Activated CD8-positive, alpha-beta memory T cell treated with anti-CD3 and anti-CD28 coated beads for 4 hours (primary cell): Measurements from ENCODE around the gene LRRK2.
"Not testable (repeated sequence)": the region's sequence is repeated elsewhere in the genome, so short reads cannot be mapped to it uniquely, and the experiment has no call there.

Source experiments
- DNase-seq, 2 donors: peaks; one replicate each; pipeline ENCODE4 v3.0.0-alpha.2; 2020; ENCODE audit warnings: low read depth in 2 of 2

The LRRK2 gene

DNA sequence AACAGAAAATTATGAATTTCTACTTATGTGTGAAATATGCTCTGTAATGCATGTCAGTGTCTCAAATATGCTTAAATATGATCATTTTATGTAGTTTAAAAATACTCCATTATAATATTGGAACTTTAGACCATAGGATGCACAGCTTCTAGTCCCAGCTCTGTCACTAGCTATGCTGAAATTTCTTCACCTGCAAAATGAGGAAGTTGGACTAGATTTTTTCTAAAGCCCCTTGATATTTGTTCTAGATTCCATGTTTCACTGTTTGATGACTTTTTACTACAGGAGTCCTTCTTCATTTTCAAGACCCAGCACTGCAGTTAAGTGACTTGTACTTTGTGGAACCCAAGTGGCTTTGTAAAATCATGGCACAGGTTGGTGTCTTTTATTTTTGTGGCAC lies 90.1 kb downstream of the LRRK2 start:
- no peak for DNase-seq

DNA sequence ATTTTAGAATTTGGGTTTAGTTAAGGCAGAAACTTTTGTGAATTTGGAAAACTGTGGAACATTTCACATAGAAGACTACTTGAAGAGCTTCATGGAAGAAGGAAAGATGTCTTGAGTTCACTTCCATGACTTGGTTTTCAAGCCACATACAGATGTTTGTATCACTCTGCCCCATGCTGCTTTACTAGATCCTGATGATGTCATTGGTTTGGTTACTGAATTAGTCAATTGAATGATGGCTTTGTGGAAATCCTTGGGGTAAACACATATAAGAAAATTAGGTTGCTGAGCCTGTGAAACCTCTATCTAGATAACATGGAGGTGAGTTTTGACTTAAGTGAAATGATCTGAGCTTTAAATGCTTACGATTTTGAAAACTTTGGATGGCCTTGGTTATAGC lies 90.6 kb downstream of the LRRK2 start:
- no peak for DNase-seq

DNA sequence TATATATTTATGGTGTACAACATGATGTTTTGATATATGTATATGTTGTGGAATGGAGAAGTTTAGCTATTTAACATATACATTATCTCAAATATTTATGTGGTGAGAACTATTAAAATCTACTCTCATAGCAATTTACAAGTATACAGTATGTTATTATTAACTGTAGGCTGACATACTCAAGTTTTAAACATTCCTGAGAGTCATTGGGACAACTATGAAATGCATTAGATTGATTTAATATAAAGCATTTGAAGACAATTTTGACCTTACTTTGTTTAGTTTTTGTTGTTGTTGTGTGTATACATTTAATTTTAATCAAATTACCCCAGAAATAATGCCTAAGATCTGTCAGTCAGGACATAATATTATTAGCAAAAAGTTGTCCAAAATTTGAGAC lies 99.5 kb downstream of the LRRK2 start:
- no peak for DNase-seq

DNA sequence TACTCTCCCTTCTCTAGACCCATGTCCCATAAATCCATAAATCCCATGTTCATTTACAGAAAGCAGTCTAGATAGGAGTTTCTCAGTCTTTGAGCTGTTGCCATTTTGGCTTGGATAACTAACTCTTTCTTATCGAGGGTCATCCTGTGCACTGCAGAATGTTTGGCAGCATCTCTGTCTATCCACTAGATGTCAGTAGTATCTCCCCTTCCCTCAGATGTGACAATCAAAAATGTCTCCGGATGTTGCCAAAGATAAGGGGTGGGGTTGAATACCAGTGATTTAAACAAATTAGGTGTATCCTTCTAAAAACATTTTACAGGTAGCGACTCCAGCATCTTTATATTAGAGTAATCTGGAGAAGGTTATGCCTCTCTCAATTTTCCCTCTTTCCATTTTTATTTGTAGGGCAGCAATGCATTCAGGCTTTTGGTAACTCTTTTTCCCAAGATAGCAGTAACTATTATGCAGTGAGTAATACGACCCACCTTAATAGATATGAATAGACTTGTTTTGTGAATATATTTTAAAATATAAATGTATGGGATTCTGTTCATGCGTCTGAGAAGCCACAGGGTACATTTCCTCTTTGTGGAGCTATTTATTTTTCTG lies 100.7 kb downstream of the LRRK2 start:
- DNase-seq: no peak

DNA sequence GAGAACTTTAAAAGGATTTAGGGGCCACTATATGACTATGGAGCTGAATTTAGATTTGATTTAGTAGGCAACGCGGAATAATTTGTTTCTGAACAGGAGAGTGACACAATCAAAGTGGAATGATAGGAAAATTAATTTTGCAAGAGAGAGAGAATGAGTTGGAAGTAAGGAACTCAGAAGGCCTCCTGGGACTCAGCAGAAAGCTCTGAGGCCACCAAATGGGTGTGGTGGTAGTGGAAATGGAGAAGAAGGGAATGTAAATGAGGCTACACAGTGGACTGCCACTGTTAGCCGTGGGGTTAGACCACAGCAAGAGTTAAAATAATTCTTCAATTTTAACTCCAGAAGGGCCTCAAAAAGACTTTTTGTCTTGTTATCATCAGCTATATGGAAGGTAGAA lies 102.7 kb downstream of the LRRK2 start:
- no peak for DNase-seq

DNA sequence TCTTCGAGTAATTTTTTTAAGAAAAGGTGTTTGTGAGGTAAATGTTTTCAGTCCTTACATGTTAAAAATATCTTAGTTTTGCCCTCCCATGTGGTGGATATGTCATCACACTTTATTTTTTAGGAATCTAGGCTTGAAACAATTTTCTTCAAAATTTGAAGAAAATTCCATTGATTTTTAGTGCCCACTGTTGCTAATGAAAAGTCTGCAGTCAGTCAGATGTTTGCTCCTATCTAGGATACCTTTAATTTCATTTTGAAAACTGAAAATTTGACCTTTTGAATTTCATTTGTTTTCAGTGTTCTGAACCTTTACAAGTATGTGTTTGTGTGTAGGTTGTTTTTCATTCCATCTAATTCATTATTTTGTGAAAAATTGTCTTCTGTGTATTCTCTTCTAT lies 105.4 kb downstream of the LRRK2 start:
- DNase-seq: no peak

DNA sequence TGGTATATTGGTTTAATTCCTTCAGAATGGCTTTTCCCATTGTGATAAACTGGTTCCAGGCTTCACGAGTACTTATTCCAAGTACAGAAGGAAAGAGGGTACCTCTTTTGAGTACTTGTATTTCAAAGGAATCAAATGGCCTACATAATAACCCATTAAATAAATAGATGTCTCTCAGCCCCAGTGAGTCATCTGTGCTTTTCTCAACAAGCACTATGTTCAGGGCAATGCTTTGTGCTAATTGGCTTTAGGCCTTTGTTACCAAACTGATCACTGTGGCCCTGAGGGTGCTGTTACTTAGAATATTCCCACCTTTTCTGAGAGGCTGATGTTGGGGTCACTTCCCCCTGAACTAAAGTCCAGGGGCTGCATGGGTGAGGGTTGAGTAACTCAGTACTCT lies 107.1 kb downstream of the LRRK2 start:
- DNase-seq: no peak

DNA sequence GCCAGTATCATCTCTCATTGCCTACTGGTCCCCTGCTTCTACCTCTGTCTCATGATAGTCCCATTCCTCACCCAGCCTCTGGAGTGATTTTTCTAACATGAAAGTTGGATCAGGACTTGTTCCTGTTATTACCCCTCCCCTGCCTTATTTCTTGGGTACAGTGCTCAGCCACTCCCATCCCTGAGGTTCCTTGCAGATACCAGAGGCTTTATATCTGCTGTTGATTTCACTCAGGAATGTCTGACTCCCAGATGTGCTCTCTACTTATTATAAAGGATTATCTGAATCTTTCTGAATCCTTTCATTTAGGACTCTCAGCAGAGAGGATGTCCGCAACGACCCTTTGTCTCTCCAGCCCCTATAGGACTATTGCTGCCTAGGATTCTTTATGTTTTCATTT lies 111.2 kb downstream of the LRRK2 start:
- DNase-seq: no peak

DNA sequence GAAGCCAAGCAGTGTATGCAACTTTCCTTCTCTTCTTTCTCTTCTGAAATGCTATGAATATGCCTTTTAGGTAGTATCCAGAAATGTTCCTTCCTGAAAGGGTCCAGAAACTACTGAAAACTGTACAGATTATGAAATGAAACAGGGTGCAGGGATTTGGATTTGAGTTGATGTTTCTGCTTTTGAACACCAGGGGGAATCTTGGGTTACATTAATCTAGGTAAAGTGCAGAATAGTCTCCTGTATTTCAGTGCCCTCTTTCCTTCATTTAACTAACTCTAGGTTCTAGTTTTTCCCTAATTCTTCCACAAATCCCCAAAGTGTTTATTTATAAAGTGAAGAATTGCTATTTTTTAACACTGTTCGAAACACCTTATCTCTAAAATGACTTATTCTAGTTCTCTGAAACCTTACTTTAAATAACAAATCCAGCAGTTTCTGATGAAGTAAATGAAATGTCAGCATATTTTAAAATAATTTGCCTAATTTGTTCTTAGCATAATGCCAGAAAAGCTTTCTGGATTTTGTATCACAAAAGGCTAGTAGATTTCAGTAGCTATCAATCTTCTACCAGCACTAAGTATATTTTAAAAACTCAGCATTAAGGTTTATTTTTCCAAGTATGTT lies 111.9 kb downstream of the LRRK2 start:
- no peak for DNase-seq

DNA sequence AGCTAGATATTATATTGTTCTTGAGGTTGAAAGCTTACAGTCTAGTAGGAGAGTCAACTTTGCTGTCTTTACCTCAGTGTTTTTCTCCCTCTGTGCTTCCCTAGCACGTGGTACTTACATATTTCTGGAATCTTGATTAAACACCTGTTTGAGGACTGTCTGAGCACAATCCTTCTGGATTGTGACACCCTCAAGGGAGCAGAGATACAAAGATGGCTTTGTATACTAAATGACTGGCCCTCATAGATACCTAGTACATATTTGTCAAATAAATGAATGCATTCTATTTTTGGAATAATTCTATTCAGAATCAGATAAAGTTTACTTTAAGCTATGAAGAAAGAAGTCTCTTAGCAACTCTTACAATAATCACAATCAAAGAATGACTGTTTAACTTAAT lies 113.3 kb downstream of the LRRK2 start:
- no peak for DNase-seq

DNA sequence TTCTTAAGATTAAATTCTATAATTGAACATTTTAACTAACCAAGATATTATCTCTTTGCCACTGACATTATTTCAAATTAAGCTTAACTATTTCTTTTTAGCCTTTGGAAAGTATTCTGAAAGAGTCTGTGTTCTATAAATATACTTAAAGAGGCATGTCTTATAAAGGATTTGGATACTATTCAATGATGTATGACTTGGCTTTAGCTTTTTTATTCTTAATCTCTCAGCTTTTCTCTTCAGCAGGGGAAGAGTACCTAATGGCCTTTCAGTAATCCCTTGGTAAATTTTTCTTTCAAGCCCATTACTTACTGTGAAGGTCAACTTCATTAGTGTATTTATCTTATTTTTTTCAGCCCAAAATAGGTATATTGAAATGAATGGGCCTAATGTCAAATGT lies 113.8 kb downstream of the LRRK2 start:
- DNase-seq: no peak

DNA sequence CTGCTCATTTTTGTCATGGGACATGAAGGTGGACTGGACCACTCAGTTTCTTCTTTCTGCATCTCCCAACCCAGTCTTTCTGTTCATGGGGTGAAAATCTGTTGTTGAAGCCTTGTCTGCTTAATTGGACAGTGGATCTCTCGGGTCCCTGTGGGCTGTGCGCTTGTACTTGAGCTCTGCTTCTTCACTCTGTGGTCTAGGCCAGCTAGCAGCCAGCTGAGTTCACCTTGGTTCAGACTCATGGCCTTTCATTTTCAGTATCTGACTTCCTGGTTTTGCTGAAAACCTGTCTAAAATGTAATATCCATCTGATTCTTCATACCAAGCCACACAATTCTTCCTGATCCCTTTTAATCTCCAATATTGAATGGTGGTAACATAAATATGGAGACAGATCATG lies 117.2 kb downstream of the LRRK2 start:
- no peak for DNase-seq

DNA sequence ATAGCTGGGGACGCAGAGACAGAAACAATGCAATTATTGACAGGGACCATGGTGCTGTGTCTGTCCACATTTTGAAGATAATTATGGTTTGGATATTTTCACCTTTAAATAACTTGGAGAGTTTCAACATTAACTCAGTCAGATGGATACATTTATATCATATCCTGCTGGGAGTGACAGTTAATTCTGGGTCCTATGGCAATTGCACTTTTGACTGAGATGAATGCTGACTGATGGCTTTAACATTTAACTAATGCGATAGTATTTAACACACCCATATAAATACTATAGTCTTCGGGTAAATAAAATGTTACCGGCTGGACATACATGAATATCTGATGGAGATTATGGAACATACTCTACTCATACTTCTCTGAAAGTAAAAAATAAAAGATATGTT lies 118.3 kb downstream of the LRRK2 start:
- no peak for DNase-seq

DNA sequence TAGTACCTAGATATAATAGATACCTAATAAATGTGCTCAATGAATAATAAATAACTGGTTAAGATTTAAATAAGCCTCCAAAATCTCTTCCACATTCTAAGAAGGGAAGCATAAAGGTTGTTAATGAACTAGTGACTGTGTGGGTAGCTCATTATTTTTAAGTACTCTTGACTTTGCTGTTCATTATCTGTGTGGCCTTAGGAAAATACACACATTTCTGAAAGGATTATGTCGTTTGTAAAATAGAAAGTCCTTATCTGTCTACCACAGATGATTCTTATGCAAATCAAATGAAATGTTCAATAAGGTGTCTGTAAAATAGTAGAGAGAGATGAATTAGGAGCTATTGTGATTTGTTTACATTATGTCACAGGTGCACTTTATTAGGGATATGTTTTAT lies 119.5 kb downstream of the LRRK2 start:
- DNase-seq: no peak

DNA sequence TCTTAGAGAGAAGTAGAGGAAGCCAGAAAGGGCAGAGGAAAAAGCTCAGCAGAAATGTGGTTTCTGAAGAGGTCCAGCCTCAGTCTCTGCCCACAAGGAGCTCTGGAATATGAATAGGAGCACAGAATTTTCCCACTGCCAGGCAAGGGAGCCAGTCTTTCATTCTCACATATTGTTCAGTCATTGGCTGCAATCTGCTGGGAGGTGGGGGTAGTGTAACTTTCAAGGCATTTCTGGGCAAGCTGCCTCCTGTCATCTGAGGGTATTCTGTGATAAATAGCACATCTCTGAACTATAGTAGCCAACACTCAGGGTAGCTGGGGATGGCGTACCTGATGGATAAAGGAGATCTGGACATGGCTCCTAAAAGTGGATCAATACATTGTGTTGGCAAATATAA lies 127.2 kb downstream of the LRRK2 start:
- DNase-seq: no peak

DNA sequence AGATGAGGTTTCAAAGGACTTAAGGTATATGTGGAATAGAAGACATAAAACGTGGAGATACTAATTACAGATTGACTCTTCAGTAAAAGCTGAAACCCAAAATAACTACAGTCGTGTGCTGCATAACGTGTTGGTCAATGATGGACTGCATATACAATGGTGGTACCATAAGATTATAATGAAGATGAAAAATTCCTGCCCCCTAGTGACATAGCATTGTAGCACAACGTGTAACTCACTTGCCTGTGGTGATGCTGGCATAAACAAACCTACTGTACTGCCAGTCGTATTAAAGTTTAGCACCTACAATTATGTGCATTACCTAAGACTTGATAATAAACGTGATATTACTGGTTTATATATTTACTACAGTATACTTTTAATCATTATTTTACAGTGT lies 150.3 kb downstream of the LRRK2 start:
- DNase-seq: no peak

DNA sequence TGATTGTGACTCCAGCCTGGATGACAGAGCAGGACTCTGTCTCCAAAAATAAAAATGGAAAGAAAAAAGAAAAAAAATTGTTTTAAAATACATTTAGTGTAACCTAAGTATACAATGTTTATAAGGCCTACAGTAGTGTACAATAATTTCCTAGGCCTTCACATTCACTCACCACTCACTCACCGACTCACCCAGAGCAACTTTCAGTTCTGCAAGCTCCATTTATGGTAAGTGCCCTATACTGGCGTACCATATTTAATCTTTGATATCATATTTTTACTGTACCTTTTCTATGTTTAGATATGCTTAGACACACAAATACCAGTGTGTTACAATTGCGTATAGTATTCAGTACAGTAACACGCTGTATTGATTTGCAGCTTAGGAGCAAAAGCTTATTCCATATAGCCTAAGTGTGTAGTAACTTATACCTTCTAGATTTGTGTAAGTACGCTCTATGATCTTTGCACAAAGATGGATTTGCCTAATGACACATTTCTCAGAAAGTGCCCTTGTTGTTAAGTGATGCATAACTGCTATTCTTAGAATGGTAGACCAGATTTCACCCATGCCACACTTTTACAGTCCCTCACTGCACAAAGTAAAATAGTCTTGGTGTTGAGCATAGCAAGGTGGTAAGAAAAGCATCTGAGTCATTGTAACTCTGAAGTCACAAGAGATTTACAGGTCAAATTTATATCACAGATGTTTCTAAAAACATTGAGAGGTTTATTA lies 151.9 kb downstream of the LRRK2 start:
- DNase-seq: no peak

DNA sequence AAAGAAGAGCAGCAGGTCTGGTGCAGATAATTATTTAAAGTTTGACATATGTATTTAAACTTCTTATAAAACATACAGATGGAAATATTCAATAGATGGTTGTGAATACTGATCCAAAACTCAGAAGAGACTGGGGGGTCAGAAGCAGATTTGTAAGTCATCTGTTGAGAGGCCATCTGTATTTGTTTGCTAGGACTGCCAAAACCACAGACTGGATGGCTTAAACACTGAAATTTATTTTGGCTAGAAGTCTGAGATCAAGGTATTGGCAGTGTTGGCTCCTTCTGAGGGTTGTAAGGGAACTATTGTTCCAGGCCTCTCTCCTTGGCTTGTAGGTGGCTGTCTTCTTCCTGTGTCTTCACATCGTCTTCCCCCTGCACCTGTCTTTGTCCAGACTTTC lies 153.9 kb downstream of the LRRK2 start:
- no peak for DNase-seq

DNA sequence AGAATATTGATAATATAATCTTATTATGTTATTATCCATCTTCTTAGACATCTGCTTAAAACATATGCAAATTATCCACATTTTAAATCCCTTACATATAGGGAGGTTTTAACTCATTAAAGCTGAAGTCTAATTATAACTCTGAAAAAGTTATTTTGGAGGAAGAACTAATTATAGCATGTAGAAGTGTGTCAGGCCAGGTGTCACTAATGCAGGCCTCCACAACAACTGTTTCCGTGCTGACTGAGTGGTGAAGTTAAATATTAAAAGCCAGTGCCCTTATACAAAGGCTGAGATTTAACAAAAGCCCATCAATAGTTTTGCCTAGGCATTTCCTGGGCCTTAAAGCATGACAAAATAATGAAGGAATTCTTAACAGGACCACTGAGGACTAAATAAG lies 157.4 kb downstream of the LRRK2 start:
- no peak for DNase-seq

DNA sequence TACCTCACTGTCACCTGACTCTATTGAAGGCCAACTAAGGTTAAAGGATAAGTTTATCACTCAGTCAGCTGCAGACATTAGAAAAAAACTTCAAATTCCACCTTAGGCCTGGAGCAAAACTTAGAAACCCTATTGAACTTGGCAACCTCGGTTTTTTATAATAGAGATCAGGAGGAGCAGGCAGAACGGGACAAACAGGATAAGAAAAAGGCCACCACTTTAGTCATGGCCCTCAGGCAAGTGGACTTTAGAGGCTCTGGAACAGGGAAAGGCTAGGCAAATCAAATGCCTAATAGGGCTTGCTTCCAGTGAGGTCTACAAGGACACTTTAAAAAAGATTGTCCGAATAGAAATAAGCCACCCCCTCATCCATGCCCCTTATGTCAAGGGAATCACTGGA lies 162.5 kb downstream of the LRRK2 start:
- DNase-seq: not testable (repeated sequence)

DNA sequence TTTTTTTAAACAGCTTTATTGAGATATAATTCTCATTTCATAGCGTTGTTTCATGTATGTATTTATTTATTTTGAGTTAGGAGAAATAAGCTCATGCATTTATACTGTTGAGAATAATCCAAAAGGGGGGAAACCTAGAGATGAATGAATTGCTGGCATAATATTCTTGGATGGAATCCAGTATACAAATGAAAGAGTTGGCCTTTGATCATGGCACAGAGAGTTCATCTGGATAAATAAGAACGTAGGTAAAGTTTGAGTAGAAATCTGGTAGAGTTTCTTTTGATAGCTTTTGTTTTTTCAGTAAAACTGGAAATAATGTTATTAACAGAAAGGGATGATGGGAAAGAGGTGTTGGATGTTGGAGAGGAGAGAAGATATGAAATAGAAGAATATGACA lies 166.2 kb downstream of the LRRK2 start:
- DNase-seq: no peak

DNA sequence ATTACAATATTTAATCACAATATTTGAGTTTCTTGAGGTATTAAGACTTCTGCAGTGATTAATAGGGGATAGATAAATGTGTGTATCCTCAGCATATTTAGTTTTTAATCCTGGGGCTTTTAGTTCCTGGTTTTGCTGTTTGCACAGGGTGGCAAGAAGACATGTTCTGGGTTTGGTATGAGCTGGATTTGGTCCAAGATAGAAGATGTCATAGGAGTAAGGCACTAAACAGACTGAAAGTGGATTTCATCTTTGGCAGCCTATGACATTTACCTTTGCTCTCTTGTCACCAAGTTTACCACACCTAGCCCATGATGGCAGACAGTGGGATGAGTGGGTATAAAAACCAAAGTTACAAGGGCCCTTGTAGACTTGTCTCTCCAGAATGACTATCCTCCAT lies 168.2 kb downstream of the LRRK2 start:
- no peak for DNase-seq

DNA sequence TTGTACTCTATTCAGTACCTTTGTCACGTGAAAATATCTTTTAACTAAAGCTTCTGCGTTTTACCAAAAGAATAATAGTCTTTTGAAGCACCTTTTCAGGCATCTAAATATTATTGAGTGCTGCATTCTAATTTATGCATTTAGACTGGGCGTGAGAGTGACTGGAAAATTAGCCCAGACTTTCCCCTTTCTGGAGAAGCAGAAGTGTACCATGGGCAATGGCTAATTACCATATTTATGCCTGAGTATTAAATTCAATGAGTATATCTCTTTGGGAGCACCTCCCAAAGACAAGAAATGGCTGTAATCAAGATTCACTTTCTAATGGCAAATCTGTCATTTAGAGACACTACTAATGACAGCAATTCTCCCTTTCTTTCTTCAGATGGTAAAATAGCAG lies 174.9 kb downstream of the LRRK2 start:
- DNase-seq: no peak

DNA sequence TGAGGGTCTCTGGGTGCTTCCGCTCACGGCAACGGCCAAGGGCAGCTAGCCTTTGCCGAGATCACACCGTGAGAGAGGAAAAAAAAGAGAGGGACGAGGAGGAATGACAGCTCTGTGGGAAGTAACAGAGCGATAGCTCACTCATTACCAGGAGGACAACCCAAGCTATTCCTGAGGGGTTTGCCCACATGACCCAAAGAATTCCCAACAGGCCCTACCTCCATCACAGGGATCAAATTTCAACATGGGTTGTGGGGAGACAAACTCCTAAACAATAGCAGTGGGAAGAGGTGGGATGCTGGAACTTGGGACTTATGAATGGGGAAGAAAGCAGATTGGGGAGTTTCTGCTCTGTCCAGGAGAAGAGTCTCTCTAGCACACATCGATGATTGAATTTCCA lies 180.6 kb downstream of the LRRK2 start:
- DNase-seq: no peak
